LNCaP clone FGC (cell line): ENCODE results near the gene SLC44A1.

Experiments
- DNase-seq: peaks from one replicate; pipeline ENCODE4 v3.0.0-alpha.2; 2011; ENCODE audit warnings: low read depth
- H3K4me3 ChIP-seq: 2 replicates; pipeline ENCODE4 v1.5.1; 2011; ENCODE audit warnings: mild to moderate bottlenecking, low read depth, low read length, control low read depth
- TF ChIP-seq, protein P1 (sequence below): IDR thresholded peaks from 2 replicates; pipeline ENCODE4 v1.5.1; 2012; ENCODE audit warnings: mild to moderate bottlenecking; ENCODE audit not compliant: control insufficient read depth, insufficient read depth; ENCODE audit errors: extremely low read depth

The SLC44A1 gene

DNA sequence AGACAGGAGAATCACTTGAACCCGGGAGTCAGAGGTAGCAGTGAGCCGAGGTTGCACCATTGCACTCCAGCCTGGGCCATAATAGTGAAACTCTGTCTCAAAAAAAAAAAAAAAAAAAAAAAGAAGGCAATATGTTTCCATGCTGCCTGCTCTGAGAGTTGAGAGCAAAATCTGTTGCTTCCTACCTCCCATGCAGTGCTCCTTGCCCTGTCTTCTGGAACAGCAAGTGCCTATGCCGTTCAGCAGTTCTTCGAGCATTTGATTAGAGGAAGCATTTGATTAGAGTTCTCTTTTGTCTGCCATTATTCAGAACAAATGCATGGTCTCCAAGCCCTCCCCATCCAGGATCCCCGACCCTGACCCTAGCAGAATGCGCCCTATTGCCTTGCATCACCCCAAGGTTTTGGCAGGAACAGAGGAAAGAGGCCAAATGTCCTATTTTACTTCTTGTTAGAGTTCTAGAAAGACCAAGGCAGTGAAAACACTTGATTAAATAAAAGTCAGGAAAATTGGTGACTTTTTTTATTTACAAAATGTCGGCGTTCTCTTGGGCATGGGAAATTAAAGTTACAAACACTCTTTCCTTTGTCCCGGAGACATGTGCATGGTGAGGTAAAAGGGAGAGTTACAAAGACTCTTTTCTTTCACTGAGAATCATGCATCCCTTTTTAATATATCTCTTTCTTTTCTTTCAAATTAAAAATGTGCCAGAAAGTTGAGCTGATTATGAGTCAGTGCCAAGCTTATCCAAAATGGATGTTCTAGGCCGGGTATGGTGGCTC is 175.6 kb downstream of the SLC44A1 start:
- DNase-seq = no peak
- H3K4me3 ChIP-seq = no peak overlapping the region
- TF ChIP-seq, protein P1, sequence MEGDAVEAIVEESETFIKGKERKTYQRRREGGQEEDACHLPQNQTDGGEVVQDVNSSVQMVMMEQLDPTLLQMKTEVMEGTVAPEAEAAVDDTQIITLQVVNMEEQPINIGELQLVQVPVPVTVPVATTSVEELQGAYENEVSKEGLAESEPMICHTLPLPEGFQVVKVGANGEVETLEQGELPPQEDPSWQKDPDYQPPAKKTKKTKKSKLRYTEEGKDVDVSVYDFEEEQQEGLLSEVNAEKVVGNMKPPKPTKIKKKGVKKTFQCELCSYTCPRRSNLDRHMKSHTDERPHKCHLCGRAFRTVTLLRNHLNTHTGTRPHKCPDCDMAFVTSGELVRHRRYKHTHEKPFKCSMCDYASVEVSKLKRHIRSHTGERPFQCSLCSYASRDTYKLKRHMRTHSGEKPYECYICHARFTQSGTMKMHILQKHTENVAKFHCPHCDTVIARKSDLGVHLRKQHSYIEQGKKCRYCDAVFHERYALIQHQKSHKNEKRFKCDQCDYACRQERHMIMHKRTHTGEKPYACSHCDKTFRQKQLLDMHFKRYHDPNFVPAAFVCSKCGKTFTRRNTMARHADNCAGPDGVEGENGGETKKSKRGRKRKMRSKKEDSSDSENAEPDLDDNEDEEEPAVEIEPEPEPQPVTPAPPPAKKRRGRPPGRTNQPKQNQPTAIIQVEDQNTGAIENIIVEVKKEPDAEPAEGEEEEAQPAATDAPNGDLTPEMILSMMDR = no peak

GRCh38 chr9:105421154-105421553 is 176.7 kb downstream of the SLC44A1 start:
- TF ChIP-seq, protein P1 = no peak
- no peak overlapping the region for H3K4me3 ChIP-seq
- no peak for DNase-seq

DNA sequence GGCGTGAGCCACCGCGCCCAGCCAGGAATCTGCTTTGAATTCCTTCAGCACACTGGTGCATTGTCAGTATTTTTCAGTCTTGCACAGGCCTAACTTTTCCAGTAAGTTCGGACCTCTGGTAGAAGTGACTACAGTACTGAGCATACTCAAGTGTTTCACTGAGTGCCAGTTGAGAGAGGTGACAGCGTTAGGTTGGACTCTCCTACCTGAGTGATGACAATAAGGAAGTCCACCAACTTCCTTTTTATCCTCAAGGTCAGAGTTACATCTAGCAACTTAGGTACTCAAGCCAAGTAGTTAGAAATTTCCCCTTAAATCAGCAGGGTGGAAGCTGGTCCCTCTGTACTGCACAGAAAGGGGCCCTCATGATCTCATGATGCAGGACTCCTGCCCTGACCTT is 177.4 kb downstream of the SLC44A1 start:
- TF ChIP-seq, protein P1 = no peak
- no peak for DNase-seq

DNA sequence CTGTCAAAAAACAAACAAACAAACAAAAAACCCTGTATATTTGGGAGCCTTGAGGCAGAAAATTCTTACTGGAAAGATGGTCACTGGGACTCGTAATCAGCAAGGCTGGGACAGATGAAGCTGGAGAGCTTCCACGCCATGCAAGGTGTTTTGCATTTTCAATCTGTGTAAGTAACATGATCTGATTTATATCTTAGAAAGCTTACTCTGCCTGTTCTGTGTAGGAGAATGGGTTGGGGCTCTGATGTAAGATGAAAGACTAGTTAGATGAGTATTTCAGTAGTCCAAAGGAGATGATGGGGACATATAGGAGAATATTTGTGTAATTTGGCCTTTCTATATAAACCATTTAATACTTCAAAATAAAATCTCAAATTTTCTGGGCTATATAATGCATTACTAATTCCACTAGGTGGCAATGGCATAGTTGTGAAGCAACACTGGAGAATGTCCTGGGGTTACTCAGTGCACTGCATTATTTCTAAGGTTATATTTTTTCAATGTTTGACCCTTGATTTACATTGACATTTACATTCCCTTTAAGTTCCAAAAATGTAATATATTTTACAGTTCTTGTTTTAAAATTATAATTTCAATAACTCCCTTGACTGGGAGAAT is 181.5 kb downstream of the SLC44A1 start:
- no peak for DNase-seq
- TF ChIP-seq, protein P1 = peak; percentile 67
- H3K4me3 ChIP-seq = no peak overlapping the region

More for the DNA sequence above, 177.4 kb downstream of the SLC44A1 start:
- no peak overlapping the region for H3K4me3 ChIP-seq

- TF ChIP-seq, protein P1 = no peak
- H3K4me3 ChIP-seq = no peak overlapping the region
- no peak for DNase-seq
Observed at GRCh38 chr9:105426657-105427056, 182.2 kb downstream of the SLC44A1 start.

GRCh38 chr9:105431424-105432246 is 187.2 kb downstream of the SLC44A1 start:
- TF ChIP-seq, protein P1 = no peak
- DNase-seq = no peak

More at GRCh38 chr9:105431424-105432246, 187.2 kb downstream of the SLC44A1 start:
- H3K4me3 ChIP-seq = no peak overlapping the region
